GM06990 (cell line): ENCODE measurements around the gene MYL9.

Experiments
- DNase-seq: peaks from one replicate; pipeline ENCODE4 v3.0.0-alpha.2; 2011; ENCODE audit not compliant: insufficient read length; ENCODE audit errors: extremely low read depth
- H3K27me3 ChIP-seq: replicated peaks from 2 replicates; pipeline ENCODE4 v1.6.0; 2011; ENCODE audit warnings: low read length; ENCODE audit not compliant: control insufficient read depth, insufficient read depth
- H3K36me3 ChIP-seq: 2 replicates; pipeline ENCODE4 v1.5.1; 2011; ENCODE audit warnings: low read length; ENCODE audit not compliant: control insufficient read depth, insufficient read depth
- H3K4me3 ChIP-seq: replicated peaks from 2 replicates; pipeline ENCODE4 v1.5.1; 2011; ENCODE audit warnings: low read depth, mild to moderate bottlenecking, control low read depth, low read length
- CTCF ChIP-seq: IDR thresholded peaks from 2 replicates; pipeline ENCODE4 v1.5.1; 2011; ENCODE audit warnings: low read length, control low read depth, mild to moderate bottlenecking, inconsistent platforms; ENCODE audit not compliant: insufficient read depth, poor library complexity, severe bottlenecking

The MYL9 gene

DNA sequence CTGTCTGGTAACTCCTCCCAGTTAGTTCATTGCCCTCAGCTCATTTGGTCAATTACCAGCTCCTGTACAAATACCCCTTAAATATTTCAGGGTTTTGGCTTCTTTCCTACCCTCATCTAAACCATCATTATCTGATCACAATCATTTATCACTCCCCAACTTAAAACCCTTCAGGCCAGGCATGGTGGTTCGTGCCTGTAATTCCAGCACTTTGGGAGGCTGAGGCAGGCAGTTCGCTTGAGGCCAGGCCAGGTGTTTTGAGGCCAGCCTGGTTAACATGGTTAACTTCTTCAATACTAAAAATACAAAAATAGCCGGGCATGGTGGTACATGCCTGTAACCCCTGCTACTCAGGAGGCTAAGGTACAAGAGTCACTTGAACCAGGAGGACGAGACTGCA, 41.5 kb downstream of the MYL9 start:
- Histone ChIP-seq H3K36me3 (peaks cover 36% of the 10 kb centered on the region), H3K27me3 (no peaks in the 10 kb centered on the region), H3K4me3 (no peak overlapping the region)
- no peak for TF ChIP-seq CTCF
- no peak for DNase-seq

DNA sequence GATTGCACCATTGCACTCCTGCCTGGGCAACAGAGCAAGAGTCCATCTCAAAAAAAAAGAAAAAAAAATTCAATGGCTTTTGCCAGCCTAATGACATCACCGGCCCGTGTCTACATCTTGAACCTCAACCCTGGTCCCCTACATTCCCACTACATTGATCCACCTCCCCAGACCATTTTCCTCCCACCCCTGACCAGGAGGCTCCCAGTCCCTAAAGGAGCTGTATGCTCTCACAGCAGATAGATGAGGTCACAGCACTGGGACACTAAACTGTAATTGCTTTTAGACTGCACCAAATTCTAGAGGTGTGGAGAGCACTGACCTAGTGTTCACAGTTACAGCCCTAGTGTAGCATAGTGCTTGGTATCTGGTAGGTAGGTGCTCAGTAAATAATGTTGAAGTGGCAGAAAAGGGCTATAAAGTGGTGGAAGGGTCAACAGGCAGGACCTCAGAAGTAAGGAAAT, 42.7 kb downstream of the MYL9 start:
- no peak for DNase-seq
- H3K36me3 ChIP-seq, result peaks cover 35% of the 10 kb centered on the region
- H3K4me3 ChIP-seq, result no peak overlapping the region
- H3K27me3 ChIP-seq, result no peaks in the 10 kb centered on the region
- no peak for TF ChIP-seq CTCF

DNA sequence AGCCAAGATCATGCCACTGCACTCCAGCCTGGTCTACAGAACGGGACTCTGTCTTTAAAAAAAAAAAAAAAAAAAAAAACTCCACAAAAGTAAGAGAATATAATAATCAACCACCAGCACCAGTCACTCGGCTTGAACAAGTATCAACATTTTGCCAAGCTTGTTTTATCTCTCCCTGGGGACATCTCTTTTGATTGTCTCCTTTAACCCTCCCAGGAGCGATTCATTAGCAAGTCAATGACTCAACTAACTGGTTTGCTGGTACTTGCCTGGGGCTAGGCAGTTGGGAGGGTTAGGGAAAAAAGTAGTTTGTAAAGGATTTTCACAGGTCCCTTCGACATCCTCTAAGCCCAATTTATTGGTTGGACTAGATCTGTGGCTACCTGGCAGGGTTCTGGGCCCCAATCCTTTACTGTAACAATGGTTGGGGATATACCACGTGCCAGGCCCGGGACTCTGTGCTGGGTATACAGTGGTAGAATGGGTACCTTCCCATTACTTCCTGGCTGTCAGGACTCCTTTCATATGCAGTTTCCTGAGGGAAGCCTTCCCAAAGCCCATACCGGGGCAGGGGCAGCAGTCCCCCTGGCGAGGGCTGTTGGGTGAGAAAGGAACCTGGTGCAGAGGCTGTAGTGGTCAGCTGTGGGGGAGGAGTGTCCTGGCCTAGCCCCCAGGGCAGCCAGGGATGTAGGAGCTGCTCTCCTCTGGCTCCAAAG, 44.2 kb downstream of the MYL9 start:
- Histone ChIP-seq H3K4me3 (no peak overlapping the region), H3K27me3 (no peaks in the 10 kb centered on the region), H3K36me3 (peaks cover 33% of the 10 kb centered on the region)
- no peak for DNase-seq
- TF ChIP-seq CTCF, result no peak

DNA sequence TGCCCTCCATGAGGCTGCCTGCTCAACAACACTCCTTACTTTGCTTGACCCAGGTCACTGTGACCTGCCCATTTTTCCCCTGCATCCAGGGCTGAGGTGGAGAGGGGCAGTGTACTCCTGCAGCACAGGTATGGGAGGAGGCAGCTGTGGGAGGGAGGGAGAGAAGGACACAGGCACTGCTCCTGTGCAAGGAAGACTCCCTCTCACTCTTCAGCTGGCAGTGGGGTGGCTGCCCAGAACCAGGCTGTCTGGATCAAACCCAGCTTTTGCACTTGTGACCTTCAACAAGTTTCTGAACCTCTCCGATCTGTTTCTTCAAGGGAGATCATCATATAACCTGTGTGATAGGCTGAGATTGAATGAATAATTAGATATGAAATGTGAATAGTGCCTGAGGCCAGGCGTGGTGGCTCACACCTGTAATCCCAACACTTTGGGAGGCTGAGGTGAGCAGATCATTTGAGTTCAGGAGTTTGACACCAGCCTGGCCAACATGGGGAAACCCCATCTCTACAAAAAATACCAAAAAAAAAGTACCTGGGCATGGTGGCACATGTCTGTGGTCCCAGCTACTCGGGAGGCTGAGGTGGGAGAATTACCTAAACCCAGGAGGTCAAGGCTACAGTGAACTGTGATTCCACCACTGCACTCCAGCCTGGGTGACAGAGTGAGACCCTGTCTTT, 46.2 kb downstream of the MYL9 start:
- H3K4me3 ChIP-seq, result no peak overlapping the region
- H3K36me3 ChIP-seq, result peaks cover 30% of the 10 kb centered on the region
- DNase-seq, result no peak
- no peak for TF ChIP-seq CTCF
- no peaks in the 10 kb centered on the region for H3K27me3 ChIP-seq

DNA sequence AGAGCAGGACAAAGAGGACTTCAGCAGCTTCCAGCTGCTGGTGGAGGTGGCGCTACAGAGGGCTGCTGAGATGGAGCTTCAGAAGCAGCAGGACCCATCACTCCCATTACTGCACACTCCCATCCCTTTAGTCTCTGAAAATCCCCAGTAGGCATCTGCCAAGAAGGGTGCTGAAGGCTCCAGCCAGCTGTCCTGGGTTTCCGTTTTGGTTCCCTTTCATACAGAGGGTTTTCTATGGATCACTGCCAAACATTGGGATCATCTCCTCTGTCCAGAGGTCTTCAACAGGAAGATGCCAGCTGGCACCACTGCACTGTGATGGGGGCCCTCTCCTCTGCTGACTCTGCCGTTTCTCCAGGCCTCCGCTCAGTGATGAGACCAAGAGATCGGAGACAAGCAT, 50.0 kb downstream of the MYL9 start:
- TF ChIP-seq CTCF, result no peak
- Histone ChIP-seq H3K4me3 (no peak overlapping the region), H3K36me3 (peaks cover 21% of the 10 kb centered on the region), H3K27me3 (no peaks in the 10 kb centered on the region)
- DNase-seq, result no peak
